Measurements from ENCODE around the gene TMPRSS6.
A peak's percentile ranks its signal among the peaks of the same experiment; 100 is the strongest.

The TMPRSS6 gene

GRCh38 chr22:37024339-37025157 lies 85.0 kb downstream of the TMPRSS6 start:
- no peak for DNase-seq

DNA sequence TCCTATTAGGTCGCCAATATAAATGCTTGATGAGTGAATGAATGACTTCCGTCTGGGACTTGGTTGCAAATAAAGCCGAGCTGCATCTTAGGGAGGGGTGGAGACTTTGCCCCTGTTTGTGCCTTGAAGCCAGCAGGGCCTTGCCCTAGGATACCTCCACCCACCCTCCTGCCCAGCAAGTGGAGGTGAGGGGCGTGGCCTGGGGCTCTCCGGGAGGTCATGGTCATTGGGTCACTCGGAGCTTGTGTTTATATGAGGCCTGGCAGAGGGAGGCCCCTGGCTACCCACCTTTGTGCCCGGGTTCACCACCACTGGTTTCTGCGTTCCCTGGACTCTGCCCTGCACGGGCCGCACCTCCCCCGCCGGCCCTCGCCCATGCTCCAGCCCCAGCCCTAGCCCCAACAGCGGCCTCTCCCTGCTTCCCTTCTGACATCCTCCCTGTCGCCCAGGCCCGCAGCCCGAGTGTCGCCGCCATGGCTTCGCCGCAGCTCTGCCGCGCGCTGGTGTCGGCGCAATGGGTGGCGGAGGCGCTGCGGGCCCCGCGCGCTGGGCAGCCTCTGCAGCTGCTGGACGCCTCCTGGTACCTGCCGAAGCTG lies 85.7 kb downstream of the TMPRSS6 start:
- no peak for DNase-seq

DNA sequence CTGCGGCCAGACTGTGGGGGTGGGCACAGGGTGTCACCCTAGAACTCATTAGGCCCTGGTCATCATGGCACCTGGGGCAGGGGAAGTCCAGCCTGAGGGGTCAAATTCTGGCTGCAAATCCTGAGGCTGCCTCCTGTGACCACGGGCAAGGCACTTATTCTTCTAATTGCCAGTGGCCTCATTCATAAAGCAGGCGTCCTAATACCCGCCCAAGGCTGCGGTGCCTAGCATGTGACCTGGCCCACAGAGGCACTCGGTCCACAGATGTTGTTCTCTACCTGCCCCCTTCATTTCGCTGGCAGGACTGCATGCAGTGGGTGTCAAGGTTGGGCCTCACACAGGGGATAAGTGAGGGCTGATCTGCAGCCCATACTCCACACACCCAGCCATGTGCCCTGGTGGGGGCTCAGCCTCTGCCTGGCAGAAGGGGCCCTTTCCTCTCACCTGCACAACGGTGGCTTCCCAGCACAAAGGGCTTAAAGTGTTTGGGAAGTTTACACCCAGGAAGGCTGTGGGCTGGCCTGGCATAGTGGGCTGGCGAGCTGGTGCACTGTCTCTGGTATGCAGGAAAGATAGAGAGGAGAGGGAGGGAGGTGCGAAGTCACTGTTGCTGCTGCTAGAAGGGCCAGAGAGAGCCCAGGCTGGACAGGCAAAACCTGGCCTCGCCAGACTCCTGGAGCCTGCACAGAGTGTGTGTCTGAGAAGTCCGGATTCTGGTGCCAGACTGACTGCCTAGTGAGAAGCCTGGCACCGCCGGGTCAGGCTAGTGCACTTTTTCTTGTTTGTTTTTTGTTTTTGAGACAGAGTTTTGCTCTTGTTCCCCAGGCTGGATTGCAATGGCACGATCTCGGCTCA lies 86.8 kb downstream of the TMPRSS6 start:
- DNase-seq, result no peak

DNA sequence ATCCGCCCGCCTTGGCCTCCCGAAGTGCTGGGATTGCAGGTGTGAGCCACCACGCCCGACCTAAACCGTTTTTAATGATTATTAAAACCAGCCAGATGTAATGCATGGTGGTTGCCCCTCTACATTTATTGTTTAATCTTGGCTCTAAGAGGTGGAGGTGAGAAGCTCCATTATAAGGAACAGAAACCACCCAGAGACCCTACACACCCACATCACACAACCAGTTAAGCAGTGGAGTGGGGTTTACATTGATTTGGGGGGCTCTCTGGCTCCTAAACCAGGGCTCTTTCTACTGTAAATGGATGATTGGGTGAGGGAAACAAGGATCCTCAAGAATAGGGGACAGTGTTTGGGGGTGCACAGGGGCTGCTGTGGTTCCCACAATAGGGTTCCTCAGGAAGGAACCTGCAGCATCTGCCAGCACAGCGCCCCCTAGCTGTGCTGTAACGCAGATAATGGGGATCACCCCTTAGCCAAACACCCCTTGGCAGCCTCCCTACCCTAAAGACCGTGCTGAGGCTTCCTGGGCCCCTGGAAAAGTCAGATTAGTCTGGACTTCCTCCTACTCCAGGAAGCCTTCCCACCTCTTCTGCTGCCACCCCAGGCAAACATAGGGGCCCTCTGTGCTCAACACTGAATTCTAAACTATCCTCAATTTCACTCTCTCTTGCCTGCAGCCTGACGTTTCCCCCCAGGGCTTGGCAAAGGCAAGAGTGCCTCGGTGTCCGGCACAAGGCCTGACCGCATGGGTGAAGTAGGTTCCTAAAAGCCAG lies 87.6 kb downstream of the TMPRSS6 start:
- peak in 1 of 2 experiments; percentile 18 for DNase-seq

DNA sequence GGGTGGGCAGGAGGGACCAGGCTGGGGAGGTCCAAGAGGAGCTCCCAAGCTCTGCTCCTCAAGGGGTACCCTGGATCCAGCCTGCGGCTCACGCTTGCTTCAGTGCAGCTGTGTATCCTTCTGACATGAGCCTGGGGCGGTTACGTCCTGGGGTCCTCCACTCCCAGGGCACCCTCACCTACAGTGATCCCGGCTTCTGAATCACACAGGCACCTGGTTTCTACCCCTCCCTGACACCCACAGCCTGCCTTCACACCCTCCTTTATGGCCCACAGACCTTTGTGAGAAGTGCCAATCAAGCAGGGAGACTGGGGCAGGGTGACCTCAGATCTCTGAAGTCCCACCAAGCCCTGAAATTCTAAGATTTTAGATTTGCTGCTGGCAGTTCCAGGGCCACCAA lies 88.5 kb downstream of the TMPRSS6 start:
- no peak for DNase-seq

DNA sequence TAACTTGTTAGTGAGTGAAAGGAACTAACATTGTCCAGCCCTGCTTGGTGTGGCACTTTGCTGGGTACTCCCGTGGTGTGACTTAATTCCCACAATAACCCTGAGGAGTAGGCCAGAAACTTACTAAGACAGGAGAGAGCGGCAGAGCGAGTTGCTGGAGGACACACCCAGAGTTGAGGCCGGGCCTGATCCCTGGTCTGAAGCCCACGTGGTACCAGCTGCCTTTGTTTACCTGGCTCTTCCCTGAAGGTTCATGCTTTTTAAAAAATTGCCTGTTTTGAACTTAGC lies 89.4 kb downstream of the TMPRSS6 start:
- DNase-seq, result peak in 1 of 2 experiments; percentile 8

DNA sequence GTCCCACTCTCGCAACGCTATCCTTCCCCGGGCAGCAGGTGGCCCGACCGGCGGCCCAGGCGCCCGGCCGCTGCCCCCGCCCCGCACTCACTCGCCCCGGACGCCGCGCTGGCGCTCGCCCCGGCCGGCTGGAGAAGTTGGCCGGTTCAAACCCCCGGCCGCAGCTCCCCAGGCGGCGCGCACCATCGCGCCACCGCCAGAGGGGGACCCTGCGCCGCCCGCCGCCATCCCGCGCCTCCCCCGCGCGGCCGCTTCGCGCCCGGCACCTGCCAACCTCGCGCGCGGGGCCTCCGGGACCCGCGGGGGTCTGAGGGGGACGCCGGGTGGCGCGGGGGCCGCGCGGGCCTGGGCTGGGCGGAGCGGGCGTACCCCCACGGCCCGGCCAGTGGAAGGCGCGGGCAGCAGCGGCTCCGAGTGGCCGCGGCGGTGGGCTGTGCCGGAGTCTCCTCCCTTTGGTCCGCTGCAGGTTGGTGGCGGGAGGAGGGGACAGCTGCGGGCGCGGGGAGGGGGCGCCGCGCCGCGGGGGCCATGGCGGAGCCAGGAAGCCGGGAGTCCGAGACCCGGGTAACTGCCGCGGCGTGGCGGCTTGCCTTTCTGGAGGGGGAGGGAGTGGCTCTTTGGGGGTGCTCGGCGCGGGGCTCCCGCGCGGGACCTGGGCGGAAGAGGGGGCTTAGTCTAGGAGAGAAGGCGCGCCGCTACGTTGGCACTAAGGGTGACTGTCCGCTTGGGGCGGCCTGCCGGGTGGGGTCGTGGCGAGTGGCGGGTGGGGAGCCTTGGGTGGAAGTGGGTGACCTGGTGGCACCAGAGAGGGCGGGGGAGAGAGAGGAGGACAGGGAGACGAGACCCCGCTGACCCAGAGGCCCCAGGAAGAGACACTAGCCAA lies 90.0 kb downstream of the TMPRSS6 start, which contains the start of the genes MPST and TST:
TSS of gene MPST (plus strand) at position 434 of the 883 bp plus-strand sequence. CDS start at position 529, 95 bp downstream.
TSS of gene TST (minus strand) at position 139 of the 883 bp plus-strand sequence. CDS start 715 bp downstream, outside the sequence.
- peak; percentile 65 to 67 for DNase-seq

DNA sequence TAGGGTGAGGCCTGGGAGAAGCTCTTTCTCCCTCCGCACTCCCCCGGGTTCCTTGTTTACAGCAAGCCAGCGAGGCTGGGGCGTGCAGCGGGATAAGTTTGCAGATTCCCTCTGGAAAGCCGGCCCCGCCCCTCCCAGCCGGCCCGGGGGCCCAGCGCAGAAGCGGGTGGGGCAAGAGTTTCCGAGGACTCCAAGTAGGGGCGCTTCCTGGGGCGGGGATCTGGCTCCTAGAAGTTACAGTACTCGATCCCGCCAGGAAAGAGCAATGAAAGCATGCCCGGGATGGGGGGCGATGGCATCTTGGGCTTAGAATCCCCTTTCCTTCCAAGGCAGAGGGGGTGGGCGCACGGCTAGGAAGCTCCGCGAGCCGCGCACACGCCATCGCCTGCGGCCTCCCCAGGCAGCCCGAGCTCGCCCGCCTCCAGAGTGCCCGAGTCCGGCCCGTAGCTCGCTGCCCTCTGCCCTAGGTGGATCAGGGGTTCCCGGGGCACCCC lies 90.7 kb downstream of the TMPRSS6 start:
- DNase-seq, result no peak

GRCh38 chr22:37018086-37018814 lies 91.3 kb downstream of the TMPRSS6 start:
- DNase-seq, result no peak

GRCh38 chr22:37017356-37017755 lies 92.2 kb downstream of the TMPRSS6 start:
- DNase-seq, result no peak

DNA sequence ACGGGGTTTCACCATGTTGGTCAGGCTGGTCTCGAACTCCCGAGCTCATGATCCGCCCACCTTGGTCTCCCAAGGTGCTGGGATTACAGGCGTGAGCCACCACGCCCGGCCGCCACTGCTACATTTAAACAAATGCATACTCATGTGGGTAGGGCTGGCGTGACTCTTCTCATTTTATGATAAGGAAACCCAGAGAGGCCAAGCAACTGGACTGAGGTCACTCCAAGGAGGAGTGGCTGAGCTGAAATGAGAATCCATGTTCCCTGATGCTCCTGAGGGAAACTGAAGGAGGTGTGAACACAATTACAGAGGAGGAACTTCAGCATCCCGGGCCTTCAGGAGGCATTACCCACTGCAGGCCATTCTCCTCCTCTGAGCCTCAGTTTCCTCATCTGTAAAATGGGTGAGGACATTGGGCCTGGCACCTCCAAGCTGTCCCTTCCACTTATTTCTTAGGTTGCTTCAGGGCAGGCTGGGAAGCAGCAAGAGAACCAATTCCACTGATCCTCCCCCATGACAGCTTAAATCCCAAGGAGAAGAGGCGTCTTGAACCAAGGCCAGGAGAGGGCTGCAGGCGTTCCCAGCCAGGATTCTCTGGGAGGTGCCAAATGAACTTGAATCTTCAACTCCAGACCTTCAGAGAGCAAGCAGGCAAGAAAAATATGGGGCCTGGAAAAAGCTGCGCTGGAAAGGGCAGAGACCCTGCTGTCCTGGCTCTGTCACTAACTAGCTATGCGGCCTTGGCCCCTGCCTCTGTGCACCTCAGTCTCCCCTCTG lies 93.2 kb downstream of the TMPRSS6 start:
- no peak for DNase-seq

- no peak for DNase-seq
Observed at GRCh38 chr22:37015587-37015878, 94.0 kb downstream of the TMPRSS6 start.
